GM08714 (cell line): ENCODE measurements around the gene EVPLL.
"Not testable (repeated sequence)": the region's sequence is repeated elsewhere in the genome, so short reads cannot be mapped to it uniquely, and the experiment has no call there.

Source experiments
- H3K4me3 ChIP-seq: fragments of 200-500 bp; sonication (Bioruptor generic); 2 replicates; pipeline ENCODE4 v1.5.1; 2014; ENCODE audit warnings: mild to moderate bottlenecking, low read length, inconsistent platforms

The EVPLL gene

GRCh38 chr17:18403604-18404003 is 26.0 kb downstream of the EVPLL start:
- H3K4me3 ChIP-seq: peak overlapping the region; percentile 43; the same call in 1 of the 2 replicates

GRCh38 chr17:18408906-18409305 is 31.3 kb downstream of the EVPLL start:
- H3K4me3 ChIP-seq: not testable (repeated sequence)

- not testable (repeated sequence) for H3K4me3 ChIP-seq
These were observed 31.7 kb downstream of the EVPLL start for GRCh38 chr17:18409321-18409720.

GRCh38 chr17:18410736-18411135 is 33.2 kb downstream of the EVPLL start:
- peak overlapping the region; percentile 69; the same call in 1 of the 2 replicates for H3K4me3 ChIP-seq

GRCh38 chr17:18411377-18411864 is 33.8 kb downstream of the EVPLL start:
- H3K4me3 ChIP-seq: peak overlapping the region; percentile 69

- H3K4me3 ChIP-seq: peak overlapping the region; percentile 69; the same call in 1 of the 2 replicates
These were observed 34.5 kb downstream of the EVPLL start for GRCh38 chr17:18412001-18412538.

- not testable (repeated sequence) for H3K4me3 ChIP-seq
These were observed 43.9 kb downstream of the EVPLL start for GRCh38 chr17:18421521-18421920.

- H3K4me3 ChIP-seq: not testable (repeated sequence)
These were observed 44.9 kb downstream of the EVPLL start for GRCh38 chr17:18422464-18422863.

- not testable (repeated sequence) for H3K4me3 ChIP-seq
These were observed 45.4 kb downstream of the EVPLL start for GRCh38 chr17:18423015-18423414.

GRCh38 chr17:18425593-18425992 is 48.0 kb downstream of the EVPLL start:
- H3K4me3 ChIP-seq: not testable (repeated sequence)

- not testable (repeated sequence) for H3K4me3 ChIP-seq
These were observed 49.1 kb downstream of the EVPLL start for GRCh38 chr17:18426639-18427038.

GRCh38 chr17:18432206-18432605 is 54.6 kb downstream of the EVPLL start:
- not testable (repeated sequence) for H3K4me3 ChIP-seq
